ENCODE results near the gene ZFHX2. TPM values are rescaled to one million over a fixed set of nuclear protein-coding genes. Genes with fewer than 3 reads are reported as not detected.
A peak's percentile ranks its signal among the peaks of the same experiment; 100 is the strongest.

The ZFHX2 gene
- polyA plus RNA-seq, 1 experiment, result 0.09 TPM

DNA sequence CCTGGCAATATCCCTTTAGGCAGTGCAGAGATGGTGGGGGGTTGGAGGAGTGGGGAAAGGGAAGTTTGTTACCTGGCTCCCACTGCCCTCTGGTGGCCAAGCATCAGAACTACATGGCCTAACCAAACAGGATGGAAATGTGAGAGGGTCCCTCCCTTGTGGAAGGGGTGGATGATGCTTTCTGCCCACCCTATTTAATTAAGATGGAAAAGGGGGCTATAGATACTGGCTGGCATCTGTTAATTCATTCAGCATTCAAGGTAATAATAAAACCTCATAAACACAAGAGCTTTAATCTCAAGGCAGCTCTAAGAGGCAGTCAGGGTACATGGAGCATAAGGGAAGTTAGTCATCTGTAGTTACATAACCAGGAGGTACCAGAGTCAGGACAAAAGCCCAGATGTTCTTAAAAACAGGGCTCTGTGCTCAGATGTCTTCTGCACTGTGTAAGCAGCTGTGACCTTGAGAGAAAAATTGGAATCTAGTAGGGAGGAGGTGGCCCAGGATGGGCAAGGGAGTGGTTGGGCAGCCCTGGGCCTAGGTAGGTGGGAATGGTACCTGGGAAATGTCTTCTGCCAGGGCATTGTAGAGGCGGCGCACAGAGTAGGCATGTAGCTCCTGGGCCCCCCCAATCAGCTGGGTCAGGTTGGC, 11.4 kb upstream of the ZFHX2 start:
- H3K27me3 ChIP-seq (ENCODE audit: control insufficient read depth, insufficient read depth, low read length), result no peaks in the 10 kb centered on the region
- H3K4me3 ChIP-seq (ENCODE audit: low read depth, low read length), result no peak overlapping the region
- DNase-seq (ENCODE audit: low read depth, low spot score), result peak; percentile 18
- H3K9me3 ChIP-seq (ENCODE audit: control insufficient read depth, insufficient read depth, low read length), result no peaks in the 10 kb centered on the region; the same call in 1 of the 2 replicates
- ChIA-PET POLR2A (no interaction called here), CTCF (interaction anchor here (0.6 to 8.1 kb wide), 15 partner anchors 9 to 1885 kb away, joined by 3 to 330 read pairs (median 4); no protein-coding TSS in a partner anchor)
- peak overlapping the region; percentile 39 for H3K27ac ChIP-seq (ENCODE audit: low read depth, low read length)
- TF ChIP-seq, protein P1, sequence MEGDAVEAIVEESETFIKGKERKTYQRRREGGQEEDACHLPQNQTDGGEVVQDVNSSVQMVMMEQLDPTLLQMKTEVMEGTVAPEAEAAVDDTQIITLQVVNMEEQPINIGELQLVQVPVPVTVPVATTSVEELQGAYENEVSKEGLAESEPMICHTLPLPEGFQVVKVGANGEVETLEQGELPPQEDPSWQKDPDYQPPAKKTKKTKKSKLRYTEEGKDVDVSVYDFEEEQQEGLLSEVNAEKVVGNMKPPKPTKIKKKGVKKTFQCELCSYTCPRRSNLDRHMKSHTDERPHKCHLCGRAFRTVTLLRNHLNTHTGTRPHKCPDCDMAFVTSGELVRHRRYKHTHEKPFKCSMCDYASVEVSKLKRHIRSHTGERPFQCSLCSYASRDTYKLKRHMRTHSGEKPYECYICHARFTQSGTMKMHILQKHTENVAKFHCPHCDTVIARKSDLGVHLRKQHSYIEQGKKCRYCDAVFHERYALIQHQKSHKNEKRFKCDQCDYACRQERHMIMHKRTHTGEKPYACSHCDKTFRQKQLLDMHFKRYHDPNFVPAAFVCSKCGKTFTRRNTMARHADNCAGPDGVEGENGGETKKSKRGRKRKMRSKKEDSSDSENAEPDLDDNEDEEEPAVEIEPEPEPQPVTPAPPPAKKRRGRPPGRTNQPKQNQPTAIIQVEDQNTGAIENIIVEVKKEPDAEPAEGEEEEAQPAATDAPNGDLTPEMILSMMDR (IDR thresholded peaks at IDR 0.05; ENCODE audit: low read depth, low read length), result peak; percentile 96

DNA sequence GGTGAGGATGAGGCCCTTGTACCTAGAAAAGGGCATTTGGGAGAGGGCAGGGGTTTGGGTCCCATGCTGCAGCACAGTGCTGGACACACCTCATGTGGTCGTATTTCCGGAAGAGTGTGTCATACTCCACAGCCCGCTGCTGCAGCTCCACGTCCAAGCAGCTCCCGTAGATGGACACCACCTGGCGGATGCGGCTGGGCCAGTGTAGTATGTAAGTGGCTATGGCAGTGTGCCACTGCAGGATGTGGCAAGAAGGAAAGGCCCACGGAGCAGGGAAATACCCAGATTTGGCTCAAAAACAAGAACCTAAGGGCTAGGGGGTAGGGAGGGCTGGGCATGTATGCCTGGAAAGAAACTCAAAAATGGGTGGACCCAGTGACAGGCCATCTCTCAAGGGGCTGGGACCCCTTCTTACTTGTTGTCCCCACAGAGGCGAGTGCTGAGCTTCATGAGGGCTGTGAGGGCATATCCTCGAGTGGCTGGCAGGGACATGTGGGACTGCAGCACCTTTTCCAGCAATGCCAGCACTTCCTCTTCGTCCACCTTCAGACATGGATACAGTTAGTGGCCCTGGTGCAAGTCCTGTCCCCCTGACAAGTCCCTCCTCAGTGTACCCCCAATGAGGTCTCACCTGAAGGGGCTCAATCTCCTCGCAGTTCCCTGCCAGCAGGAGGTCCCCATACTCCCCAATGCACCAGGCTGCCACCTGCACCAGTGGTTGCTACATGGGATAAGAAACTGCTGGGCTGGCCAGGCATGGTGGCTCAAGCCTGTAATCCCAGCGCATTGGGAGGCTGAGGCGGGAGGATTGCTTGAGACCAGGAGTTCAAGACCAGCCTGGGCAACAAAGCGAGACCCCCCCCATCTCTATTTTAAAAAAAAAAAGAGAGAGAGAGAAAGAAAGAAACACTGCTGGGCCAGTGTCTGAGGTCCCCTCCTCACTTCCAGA, 10.6 kb upstream of the ZFHX2 start:
- no peak overlapping the region for H3K4me3 ChIP-seq (ENCODE audit: low read depth, low read length)
- ChIA-PET CTCF (interaction anchor here (0.7 to 8.1 kb wide), 13 partner anchors 8 to 325 kb away, joined by 3 to 330 read pairs (median 4); partner anchors contain the start of gene ZFHX2), POLR2A (interaction anchor here (1.3 kb wide), 1 partner anchor 84 kb away, joined by 5 read pairs; no protein-coding TSS in a partner anchor)
- no peaks in the 10 kb centered on the region for H3K27me3 ChIP-seq (ENCODE audit: control insufficient read depth, insufficient read depth, low read length)
- no peak for DNase-seq (ENCODE audit: low read depth, low spot score)
- H3K27ac ChIP-seq (ENCODE audit: low read depth, low read length), result peak overlapping the region; percentile 11
- TF ChIP-seq, protein P1 (IDR thresholded peaks at IDR 0.05; ENCODE audit: low read depth, low read length), result no peak
- H3K9me3 ChIP-seq (ENCODE audit: control insufficient read depth, insufficient read depth, low read length), result no peaks in the 10 kb centered on the region

DNA sequence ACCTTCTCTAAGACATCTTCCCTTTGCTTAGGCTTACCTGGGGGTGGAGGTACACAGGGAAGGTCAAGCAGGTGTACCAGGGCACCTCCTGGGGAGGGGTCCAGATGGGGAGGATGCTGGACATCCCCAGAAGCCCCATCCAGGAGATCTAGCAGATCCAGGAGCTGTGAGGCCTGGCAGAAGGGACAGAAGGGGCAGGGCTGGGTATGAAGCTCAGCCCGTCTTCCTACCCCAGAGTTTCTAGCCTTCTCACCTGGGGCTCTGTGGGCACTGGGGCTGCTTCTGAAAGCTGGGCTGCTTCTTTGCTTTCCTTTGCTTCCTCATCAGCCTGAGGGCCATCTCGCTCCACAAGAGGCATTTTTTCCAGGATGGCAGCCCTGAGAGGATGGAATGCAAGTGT, 9.7 kb upstream of the ZFHX2 start:
- no peak overlapping the region for H3K4me3 ChIP-seq (ENCODE audit: low read depth, low read length)
- DNase-seq (ENCODE audit: low read depth, low spot score), result no peak
- POLR2A ChIA-PET, result interaction anchor here (1.3 kb wide), 1 partner anchor 83 kb away, joined by 5 read pairs; no protein-coding TSS in a partner anchor
- H3K27me3 ChIP-seq (ENCODE audit: control insufficient read depth, insufficient read depth, low read length), result no peaks in the 10 kb centered on the region
- H3K27ac ChIP-seq (ENCODE audit: low read depth, low read length), result no peak overlapping the region
- TF ChIP-seq, protein P1 (IDR thresholded peaks at IDR 0.05; ENCODE audit: low read depth, low read length), result no peak
- CTCF ChIA-PET, result interaction anchor here (0.7 to 8.1 kb wide), 10 partner anchors 9 to 325 kb away, joined by 3 to 330 read pairs (median 4); partner anchors contain the start of genes NGDN and ZFHX2
- no peaks in the 10 kb centered on the region for H3K9me3 ChIP-seq (ENCODE audit: control insufficient read depth, insufficient read depth, low read length)

DNA sequence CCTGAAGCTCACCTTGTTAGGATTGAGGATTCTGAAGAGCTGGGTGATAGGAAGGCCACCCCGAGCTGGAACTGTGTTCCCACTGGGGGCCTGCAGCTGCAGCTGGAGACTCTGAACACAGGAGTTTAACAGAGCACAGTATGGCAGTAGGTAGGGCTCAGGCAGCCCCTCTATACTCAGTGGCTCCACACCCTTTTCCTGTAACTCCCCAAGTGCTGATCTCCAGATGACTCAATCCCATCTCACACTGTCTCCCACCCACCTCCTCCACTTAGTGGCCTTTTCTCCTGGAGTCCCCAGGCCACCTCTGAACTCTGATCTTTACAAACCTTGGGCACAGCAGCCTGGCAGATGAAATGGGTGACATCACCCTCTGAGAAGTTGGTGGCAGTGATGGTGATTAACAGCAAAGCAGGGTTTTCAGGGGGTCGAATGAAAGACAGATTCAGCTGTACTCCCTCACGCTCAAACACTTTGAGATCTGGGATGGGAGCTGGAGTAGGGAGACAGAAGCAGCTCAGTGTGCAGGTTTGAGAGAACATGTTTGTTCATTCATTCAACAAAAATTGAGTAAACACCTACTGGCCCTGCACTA, 8.5 kb upstream of the ZFHX2 start:
- ChIA-PET CTCF (interaction anchor here (0.6 to 8.1 kb wide), 25 partner anchors 8 to 534 kb away, joined by 3 to 330 read pairs (median 4); partner anchors contain the start of genes NGDN and PCK2), POLR2A (interaction anchor here (0.7 kb wide), 1 partner anchor 78 kb away, joined by 3 read pairs; no protein-coding TSS in a partner anchor)
- Histone ChIP-seq H3K4me3 (ENCODE audit: low read depth, low read length) (no peak overlapping the region), H3K27me3 (ENCODE audit: control insufficient read depth, insufficient read depth, low read length) (no peaks in the 10 kb centered on the region), H3K9me3 (ENCODE audit: control insufficient read depth, insufficient read depth, low read length) (no peaks in the 10 kb centered on the region), H3K27ac (ENCODE audit: low read depth, low read length) (no peak overlapping the region)
- TF ChIP-seq, protein P1 (IDR thresholded peaks at IDR 0.05; ENCODE audit: low read depth, low read length), result no peak
- DNase-seq (ENCODE audit: low read depth, low spot score), result no peak
